Measurements from ENCODE around the gene SNRNP200. TPM values are rescaled to one million over a fixed set of nuclear protein-coding genes. Genes with fewer than 3 reads are reported as not detected.

The SNRNP200 gene
- total RNA-seq, 1 experiment from 2014 or later, result 229 TPM

DNA sequence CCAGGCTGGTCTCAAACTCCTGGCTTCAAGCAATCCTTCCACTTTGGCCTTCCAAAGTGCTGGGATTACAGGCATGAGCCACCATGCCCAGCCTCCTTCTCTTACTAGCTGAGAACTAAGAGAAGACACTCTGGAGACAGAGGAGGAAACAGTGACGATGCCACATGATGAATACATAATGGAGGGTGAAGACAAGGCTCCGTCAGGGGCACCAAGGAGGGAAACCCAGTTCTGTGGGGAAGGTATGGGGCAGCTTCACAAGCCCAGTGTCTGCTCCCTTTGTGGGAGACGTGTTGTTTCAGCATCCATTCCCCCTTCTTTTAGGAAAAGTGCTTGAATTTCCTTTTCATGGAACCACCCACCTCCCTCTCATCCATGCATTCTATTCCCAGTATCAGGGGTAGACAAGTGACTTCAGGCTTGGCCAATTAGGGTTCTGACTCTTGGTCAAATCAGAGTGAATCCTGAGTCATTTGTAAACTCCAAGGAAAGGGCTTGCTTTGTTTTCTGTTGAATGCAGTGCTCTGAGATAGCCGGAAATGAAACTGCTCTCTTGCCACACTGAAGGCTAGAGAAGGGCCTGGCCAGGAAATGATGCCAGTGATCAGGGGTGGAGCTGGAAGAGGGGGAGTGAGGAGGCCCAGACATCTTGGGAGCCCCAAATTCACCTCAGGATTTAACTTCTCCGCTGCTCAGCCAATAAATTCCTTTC is 63.3 kb downstream of the SNRNP200 start:
- Histone ChIP-seq H3K9me2 (ENCODE audit: insufficient read depth) (no peaks in the 10 kb centered on the region), H3K4me1 (replicated peaks; ENCODE audit: insufficient read depth) (no peaks in the 10 kb centered on the region), H4K20me1 (ENCODE audit: insufficient read depth) (no peaks in the 10 kb centered on the region), H3K9me3 (ENCODE audit: insufficient read depth, low read depth) (no peaks in the 10 kb centered on the region), H3K79me2 (ENCODE audit: low read depth) (no peaks in the 10 kb centered on the region), H3K4me3 (no peak overlapping the region), H3K36me3 (ENCODE audit: low read depth) (no peaks in the 10 kb centered on the region), H3K27me3 (ENCODE audit: insufficient read depth, low read depth) (no peaks in the 10 kb centered on the region), H2AFZ (no peak overlapping the region), H3K27ac (no peak overlapping the region), H3K4me2 (no peak overlapping the region), H3F3A (ENCODE audit: insufficient read depth, low read depth) (peaks cover 12% of the 10 kb centered on the region)
- ChIA-PET POLR2A (ENCODE audit: unreplicated experiment) (no interaction called here), CTCF (no interaction called here)
- BruUV-seq (replicated peaks), result no TSS peak
- DNase-seq, result peak in 1 of 2 experiments; percentile 37
- intact Hi-C loops (cut with micrococcal nuclease; ENCODE audit: unreplicated experiment), result no loop called here
- no peak for TF ChIP-seq EZH2 (IDR thresholded peaks at IDR 0.05; ENCODE audit: low read depth)
- TF ChIP-seq, protein P1, sequence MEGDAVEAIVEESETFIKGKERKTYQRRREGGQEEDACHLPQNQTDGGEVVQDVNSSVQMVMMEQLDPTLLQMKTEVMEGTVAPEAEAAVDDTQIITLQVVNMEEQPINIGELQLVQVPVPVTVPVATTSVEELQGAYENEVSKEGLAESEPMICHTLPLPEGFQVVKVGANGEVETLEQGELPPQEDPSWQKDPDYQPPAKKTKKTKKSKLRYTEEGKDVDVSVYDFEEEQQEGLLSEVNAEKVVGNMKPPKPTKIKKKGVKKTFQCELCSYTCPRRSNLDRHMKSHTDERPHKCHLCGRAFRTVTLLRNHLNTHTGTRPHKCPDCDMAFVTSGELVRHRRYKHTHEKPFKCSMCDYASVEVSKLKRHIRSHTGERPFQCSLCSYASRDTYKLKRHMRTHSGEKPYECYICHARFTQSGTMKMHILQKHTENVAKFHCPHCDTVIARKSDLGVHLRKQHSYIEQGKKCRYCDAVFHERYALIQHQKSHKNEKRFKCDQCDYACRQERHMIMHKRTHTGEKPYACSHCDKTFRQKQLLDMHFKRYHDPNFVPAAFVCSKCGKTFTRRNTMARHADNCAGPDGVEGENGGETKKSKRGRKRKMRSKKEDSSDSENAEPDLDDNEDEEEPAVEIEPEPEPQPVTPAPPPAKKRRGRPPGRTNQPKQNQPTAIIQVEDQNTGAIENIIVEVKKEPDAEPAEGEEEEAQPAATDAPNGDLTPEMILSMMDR (conservative IDR thresholded peaks at IDR 0.05), result no peak

DNA sequence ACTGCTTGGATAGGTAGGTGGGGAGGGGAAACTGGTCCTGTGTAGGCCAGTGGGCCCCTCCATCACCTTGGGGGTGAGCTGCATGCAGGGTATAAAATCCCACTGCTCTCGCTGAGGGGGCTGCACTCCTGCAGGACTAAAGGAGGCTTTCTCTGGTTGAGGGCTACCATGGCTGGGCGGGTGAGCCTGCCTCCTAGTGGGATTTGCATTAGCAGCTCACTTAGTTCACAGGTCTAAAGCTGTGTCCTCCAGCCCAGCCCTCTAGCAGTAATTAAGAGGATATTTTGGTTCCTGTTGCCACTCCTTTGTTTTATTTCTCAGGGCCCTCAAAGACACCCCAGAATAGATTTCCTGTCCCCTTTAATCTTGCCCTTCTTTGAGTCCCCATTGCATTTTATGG is 64.1 kb downstream of the SNRNP200 start:
- BruUV-seq (replicated peaks), result no TSS peak
- CTCF ChIA-PET, result no interaction called here
- no peaks in the 10 kb centered on the region for H3K27me3 ChIP-seq (ENCODE audit: insufficient read depth, low read depth)
- peaks cover 12% of the 10 kb centered on the region for H3F3A ChIP-seq (ENCODE audit: insufficient read depth, low read depth)
- no peak for DNase-seq
- no peaks in the 10 kb centered on the region for H3K79me2 ChIP-seq (ENCODE audit: low read depth)
- TF ChIP-seq, protein P1 (conservative IDR thresholded peaks at IDR 0.05), result no peak
- no peak for TF ChIP-seq EZH2 (IDR thresholded peaks at IDR 0.05; ENCODE audit: low read depth)
- no peak overlapping the region for H2AFZ ChIP-seq
- H3K9me2 ChIP-seq (ENCODE audit: insufficient read depth), result no peaks in the 10 kb centered on the region
- POLR2A ChIA-PET (ENCODE audit: unreplicated experiment), result no interaction called here
- no peaks in the 10 kb centered on the region for H4K20me1 ChIP-seq (ENCODE audit: insufficient read depth)
- no peaks in the 10 kb centered on the region for H3K36me3 ChIP-seq (ENCODE audit: low read depth)
- no peaks in the 10 kb centered on the region for H3K4me1 ChIP-seq (replicated peaks; ENCODE audit: insufficient read depth)
- H3K27ac ChIP-seq, result no peak overlapping the region
- H3K9me3 ChIP-seq (ENCODE audit: insufficient read depth, low read depth), result no peaks in the 10 kb centered on the region
- intact Hi-C loops (cut with micrococcal nuclease; ENCODE audit: unreplicated experiment), result no loop called here
- H3K4me3 ChIP-seq, result no peak overlapping the region
- no peak overlapping the region for H3K4me2 ChIP-seq

DNA sequence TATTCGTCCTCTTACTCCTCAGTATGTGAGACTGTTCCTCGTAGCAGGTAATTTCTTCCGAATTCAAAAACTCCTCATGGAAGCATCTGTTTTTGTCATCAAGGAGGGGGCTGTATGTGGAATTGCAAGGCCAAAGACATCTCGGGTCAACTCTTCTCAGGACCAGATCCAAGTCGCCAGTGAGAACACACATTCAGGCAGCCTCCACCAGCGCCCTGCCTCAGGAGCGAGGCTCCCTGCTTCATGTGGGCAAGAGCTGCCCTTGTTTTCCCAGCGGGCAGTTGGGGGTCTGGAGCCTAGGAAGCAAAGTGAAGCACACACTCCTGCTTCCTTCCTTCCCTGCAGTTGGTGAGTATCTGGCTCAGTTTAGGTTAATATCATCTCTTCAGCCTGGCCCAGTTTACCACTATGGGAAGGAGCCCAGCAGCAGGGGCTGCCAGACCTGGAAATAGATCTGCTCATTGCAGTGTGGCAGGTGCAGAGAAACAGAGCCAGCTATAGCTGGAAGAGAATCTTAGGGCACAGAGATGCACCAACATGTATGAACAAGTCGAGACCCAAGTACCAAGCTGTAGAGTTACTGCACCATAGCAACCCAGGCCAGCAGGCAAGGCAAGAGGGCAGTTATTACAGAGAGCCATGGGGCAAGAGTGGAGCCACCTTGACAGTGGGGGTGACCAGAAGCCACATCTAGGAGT is 64.9 kb downstream of the SNRNP200 start:
- no TSS peak for BruUV-seq (replicated peaks)
- no peak for TF ChIP-seq EZH2 (IDR thresholded peaks at IDR 0.05; ENCODE audit: low read depth)
- TF ChIP-seq, protein P1 (conservative IDR thresholded peaks at IDR 0.05), result no peak
- no peaks in the 10 kb centered on the region for H3K27me3 ChIP-seq (ENCODE audit: insufficient read depth, low read depth)
- H3K27ac ChIP-seq, result no peak overlapping the region
- H3K4me3 ChIP-seq, result no peak overlapping the region
- H3K36me3 ChIP-seq (ENCODE audit: low read depth), result no peaks in the 10 kb centered on the region
- intact Hi-C loops (cut with micrococcal nuclease; ENCODE audit: unreplicated experiment), result no loop called here
- ChIA-PET POLR2A (ENCODE audit: unreplicated experiment) (interaction anchor here (0.7 kb wide), 1 partner anchor 23 kb away, joined by 9 read pairs; no protein-coding TSS in a partner anchor), CTCF (no interaction called here)
- no peaks in the 10 kb centered on the region for H4K20me1 ChIP-seq (ENCODE audit: insufficient read depth)
- H3K4me1 ChIP-seq (replicated peaks; ENCODE audit: insufficient read depth), result no peaks in the 10 kb centered on the region
- no peak overlapping the region for H3K4me2 ChIP-seq
- peaks cover 12% of the 10 kb centered on the region for H3F3A ChIP-seq (ENCODE audit: insufficient read depth, low read depth)
- H2AFZ ChIP-seq, result no peak overlapping the region
- H3K9me3 ChIP-seq (ENCODE audit: insufficient read depth, low read depth), result no peaks in the 10 kb centered on the region
- no peak for DNase-seq
- no peaks in the 10 kb centered on the region for H3K9me2 ChIP-seq (ENCODE audit: insufficient read depth)
- H3K79me2 ChIP-seq (ENCODE audit: low read depth), result no peaks in the 10 kb centered on the region
